HG03103 (cell line): ENCODE measurements around the gene IL21R.
A peak's percentile ranks its signal among the peaks of the same experiment; 100 is the strongest.
"Not testable (repeated sequence)": the region's sequence is repeated elsewhere in the genome, so short reads cannot be mapped to it uniquely, and the experiment has no call there.

Experiments used
- ATAC-seq: cut with Tn5 transposase; IDR thresholded peaks from one replicate; pipeline ENCODE4 v1.9.1; 2021; ENCODE audit warnings: low read depth; ENCODE audit not compliant: unreplicated experiment

The IL21R gene

GRCh38 chr16:27441276-27441675 is 39.3 kb downstream of the IL21R start:
- ATAC-seq = no peak

DNA sequence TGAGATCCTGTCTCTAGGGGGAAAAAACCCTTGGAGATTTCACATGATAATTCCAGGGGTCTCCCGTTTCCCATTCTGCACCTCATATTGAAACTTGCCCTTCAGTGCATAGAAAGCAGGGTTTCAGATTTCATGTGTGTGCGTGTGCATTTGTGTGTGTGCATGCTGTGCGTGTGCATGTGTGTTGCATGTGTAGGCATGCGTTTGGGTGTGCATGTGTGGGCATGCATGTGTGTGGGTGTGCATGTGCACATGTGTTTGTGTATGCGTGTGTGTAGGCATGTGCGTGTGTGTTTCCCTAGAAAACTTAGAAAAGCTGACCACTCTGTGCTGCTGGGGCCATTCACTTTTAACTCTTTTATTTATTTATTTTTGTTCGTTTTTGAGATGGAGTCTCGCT is 40.0 kb downstream of the IL21R start:
- no peak for ATAC-seq

GRCh38 chr16:27444015-27444414 is 42.0 kb downstream of the IL21R start:
- no peak for ATAC-seq

DNA sequence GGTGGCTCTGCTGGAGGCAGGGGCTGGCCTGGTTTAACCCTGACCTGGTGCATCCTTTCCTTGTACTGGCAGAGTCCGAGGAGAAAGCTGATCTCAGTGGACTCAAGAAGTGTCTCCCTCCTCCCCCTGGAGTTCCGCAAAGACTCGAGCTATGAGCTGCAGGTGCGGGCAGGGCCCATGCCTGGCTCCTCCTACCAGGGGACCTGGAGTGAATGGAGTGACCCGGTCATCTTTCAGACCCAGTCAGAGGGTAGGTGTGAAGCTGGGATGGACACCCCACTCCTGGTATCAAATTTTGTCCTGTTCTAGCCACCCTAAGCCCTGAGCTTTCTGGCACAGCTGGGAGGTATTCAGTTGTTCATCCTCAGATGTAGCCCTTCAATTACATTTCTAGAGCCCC is 42.5 kb downstream of the IL21R start:
- no peak for ATAC-seq

DNA sequence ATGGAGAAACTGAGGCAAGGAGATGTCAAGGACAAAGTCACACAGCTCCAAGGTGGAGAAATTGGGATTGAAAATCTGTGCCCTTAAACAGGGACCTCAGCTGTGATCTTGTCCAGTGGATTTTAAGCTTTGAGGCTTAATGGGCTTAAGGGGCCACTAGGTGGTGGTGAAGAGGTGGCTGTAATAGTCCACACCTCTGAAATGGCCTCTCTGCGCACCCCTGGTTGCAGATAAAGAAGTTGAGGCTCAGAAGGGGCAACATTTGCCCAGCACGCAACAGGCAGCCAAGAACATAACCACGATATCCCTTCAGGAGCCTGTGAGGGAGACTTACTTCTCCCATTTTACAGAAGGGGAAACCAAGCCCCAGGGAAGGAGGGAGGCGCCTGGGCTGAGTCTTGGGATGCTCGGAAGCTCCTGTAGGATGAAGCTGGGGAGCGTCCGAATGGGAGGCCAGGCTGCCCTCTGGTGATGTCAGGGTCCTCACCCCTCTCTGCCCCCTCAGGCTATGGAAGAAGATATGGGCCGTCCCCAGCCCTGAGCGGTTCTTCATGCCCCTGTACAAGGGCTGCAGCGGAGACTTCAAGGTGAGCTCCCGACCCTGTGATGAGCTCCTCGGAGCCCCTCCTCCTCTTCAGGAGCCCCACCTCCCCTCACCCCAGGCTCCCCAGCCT is 43.7 kb downstream of the IL21R start:
- ATAC-seq = no peak

DNA sequence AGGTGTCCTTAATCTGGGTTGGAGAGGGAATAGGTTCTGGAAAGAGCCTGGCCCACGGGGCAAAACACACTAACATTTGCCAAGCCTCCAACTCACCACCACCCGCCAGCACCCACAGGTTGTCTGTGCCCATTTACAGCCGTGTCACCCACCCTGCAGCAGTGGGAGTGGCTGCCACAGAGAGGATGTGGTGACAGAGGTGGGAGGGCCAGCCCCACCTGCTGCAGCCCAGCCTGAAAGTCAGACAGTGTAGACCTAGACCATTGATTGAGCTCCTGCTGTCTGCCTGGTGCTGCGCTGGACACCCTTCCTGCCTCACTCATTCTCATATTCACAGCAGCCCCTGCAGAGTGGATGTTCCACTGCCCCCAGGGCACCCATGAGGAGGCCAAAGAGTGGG is 44.7 kb downstream of the IL21R start:
- ATAC-seq = no peak

DNA sequence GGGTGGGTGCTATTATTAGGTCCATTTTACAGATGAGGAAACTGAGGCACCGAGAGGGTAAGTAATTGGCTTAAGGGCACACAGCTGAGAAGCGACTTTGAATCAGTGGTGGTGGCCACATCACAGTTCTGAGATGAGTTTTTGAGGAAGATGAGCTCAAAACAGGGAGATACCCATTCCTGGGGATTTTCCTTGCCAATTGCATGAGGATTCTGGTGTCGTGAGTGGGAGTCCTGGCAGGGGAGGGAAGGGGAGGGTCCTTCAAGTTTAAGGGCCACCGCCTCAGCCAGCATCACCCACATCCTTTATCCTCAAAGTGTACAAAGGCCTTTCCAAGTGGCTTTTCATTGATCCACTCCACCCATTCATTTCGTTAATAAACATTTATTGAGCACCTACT is 45.3 kb downstream of the IL21R start:
- ATAC-seq = no peak

DNA sequence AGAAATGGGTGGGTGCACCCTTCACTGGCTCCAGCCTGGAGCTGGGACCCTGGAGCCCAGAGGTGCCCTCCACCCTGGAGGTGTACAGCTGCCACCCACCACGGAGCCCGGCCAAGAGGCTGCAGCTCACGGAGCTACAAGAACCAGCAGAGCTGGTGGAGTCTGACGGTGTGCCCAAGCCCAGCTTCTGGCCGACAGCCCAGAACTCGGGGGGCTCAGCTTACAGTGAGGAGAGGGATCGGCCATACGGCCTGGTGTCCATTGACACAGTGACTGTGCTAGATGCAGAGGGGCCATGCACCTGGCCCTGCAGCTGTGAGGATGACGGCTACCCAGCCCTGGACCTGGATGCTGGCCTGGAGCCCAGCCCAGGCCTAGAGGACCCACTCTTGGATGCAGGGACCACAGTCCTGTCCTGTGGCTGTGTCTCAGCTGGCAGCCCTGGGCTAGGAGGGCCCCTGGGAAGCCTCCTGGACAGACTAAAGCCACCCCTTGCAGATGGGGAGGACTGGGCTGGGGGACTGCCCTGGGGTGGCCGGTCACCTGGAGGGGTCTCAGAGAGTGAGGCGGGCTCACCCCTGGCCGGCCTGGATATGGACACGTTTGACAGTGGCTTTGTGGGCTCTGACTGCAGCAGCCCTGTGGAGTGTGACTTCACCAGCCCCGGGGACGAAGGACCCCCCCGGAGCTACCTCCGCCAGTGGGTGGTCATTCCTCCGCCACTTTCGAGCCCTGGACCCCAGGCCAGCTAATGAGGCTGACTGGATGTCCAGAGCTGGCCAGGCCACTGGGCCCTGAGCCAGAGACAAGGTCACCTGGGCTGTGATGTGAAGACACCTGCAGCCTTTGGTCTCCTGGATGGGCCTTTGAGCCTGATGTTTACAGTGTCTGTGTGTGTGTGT is 46.8 kb downstream of the IL21R start:
- no peak for ATAC-seq

DNA sequence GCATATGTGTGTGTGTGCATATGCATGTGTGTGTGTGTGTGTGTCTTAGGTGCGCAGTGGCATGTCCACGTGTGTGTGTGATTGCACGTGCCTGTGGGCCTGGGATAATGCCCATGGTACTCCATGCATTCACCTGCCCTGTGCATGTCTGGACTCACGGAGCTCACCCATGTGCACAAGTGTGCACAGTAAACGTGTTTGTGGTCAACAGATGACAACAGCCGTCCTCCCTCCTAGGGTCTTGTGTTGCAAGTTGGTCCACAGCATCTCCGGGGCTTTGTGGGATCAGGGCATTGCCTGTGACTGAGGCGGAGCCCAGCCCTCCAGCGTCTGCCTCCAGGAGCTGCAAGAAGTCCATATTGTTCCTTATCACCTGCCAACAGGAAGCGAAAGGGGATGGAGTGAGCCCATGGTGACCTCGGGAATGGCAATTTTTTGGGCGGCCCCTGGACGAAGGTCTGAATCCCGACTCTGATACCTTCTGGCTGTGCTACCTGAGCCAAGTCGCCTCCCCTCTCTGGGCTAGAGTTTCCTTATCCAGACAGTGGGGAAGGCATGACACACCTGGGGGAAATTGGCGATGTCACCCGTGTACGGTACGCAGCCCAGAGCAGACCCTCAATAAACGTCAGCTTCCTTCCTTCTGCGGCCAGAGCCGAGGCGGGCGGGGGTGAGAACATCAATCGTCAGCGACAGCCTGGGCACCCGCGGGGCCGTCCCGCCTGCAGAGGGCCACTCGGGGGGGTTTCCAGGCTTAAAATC is 47.6 kb downstream of the IL21R start:
- ATAC-seq = peak; percentile 38

GRCh38 chr16:27450196-27450549 is 48.2 kb downstream of the IL21R start:
- peak; percentile 8 for ATAC-seq

DNA sequence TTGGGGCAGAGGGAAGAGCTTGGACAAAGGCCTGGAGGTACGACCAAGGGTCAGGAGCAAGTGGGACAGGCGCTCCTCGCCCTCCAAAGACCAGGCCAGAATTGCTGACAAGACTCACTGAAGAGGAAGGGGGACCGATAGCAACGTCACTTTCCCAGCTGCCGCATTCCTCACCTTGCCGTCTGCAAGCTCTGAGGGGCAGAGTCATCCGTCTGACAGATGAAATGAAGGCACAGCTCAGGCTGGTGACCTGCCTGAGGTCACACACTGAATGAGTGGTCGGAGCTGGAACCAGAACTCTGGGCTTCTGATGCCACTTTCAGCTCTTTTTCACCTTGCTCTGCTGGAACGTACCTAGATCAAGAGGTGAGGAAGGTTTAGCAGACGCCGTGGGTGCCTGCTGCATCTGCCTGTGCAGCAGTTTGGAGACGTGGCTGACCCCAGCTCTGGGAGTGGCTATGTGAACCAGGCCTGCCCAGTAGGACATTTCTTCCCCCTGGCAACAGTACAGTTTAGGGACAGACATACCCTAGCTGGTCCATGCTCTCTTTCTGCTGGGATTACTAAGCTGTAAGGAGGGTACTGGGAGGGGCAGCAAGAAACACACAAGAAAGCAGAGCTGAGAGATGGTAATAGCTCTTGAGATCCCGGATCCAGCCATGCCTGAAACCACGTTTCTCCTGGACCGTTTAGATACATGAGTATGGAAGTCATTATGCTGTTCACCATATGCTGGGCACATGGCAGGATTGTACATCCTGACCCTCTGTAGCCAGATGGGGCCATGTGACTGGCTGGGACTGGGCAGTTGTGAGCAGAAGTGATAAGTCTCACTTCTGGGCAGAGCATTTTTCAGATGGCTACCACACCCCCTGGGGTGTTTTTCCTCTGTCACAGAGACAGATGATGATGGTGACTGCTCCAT is 50.9 kb downstream of the IL21R start:
- no peak for ATAC-seq

DNA sequence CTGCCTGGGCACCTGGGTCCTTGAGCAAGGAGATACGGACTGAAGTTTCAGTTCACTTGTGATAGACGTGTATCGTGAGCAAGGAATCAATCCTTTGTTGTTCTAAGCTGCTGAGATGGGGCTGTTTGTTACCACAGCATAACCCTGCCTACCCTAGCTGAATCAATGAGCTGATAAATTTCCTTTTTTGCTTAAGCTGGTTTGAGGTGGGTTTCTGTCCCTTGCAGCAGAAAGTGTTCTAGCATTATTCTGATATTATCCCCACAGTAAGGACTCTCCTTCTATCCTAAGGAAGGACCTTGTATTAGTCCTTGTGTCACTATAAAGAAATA is 51.5 kb downstream of the IL21R start:
- ATAC-seq = no peak

DNA sequence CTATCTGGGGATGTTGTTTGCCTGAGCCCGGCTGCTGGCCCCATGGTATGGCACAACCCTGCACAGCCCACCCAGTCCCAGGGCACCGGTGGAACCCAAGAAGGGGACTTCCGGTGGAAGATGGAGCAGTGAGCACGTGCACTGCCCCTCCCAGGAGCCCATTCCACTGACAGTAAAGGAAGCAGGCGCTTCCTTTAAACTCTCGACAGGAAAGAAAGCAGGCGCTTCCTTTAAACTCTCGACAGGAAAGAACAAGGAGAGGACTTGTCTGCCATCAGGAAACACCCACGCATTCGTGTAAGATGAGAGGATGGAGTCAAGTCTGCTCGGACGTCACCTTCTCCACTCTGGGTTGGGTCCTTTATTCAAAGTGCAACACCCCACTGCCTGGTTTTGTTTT is 53.7 kb downstream of the IL21R start:
- ATAC-seq = no peak

- not testable (repeated sequence) for ATAC-seq
These were observed 55.6 kb downstream of the IL21R start for GRCh38 chr16:27457605-27457900.

DNA sequence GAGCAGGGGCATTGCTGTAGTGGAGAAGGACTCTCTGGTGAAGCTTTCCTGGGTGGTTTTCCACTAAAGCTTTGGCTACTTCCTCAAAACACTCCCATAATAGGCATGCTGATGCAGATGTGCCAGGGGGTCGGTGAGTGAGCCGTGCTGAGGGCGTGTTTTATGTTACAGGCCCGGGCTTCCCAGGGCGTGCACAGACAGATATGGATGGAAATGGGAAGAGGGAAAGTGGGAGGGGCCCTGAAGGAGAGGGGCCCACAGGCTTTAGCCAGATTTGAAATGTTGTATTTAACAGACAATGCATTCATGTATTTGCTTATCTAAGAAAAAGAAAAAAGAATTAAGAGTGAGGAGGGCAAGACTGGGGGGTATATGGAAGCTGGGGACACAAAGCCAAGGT is 56.3 kb downstream of the IL21R start:
- ATAC-seq = no peak

DNA sequence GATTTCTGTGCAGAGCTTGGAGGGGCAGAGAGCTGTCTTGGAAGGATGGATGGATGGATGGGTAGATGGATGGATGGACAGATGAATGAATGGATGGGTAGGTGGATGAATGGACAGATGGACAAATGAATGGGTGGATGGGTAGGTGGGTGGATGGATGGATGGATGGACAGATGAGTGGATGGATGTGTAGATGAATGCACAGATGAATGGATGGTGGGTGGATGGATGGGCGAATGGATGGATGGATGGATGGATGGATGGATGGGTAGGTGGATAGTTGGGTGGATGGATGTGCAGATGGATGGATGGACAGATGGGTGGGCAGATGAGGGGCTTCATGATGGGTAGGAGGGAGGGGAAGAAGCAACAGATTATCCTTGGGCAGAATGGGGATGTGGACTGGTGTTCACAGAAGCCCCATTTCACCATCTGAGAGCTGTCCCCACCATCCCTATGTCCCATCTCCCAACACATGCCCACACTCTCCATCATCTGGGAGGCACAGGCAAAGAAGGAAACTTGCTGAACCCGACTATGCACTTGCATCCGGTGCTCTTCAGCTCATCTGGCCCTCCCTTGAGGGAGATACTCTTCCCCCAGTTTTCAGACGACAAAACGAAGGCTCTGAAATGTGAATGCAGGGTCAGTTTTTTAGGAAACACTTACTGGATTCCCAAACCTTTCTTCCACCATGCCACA is 57.2 kb downstream of the IL21R start:
- ATAC-seq = no peak

- ATAC-seq = no peak
These were observed 58.2 kb downstream of the IL21R start for GRCh38 chr16:27460213-27460612.

- ATAC-seq = no peak
These were observed 58.9 kb downstream of the IL21R start for GRCh38 chr16:27460663-27461482.

DNA sequence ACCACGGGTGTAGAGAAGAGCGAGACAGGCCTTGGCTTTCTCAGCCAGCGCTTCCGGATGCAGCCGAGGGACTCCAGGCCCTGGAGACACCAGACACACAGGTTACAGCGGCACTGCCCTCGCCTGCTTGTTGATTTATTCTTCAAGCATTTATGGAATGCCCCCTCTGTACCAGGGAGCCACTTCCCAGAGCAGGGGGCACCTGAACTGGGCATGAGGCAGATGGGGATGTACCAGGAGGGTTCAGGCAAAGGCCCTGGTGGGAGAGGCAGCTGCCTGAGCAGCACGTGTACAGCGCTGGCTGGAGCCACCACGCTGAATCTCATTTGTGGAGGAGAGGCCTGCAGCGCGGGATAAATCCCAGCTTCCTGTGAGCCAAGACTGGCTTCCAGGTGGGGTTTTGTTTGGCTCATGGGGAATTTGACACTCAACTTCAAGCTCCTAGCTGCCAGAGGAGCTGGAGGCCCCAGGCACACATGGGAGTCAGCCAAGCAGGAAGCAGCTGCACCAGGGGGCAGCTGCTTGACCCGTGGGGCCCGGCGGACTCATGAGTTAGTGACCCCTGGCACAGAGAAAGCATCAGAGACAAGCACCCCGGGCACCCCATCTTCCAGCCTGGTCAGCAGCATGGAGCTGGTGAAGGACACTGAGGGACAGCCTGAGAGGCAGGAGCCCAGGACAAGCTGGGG is 59.7 kb downstream of the IL21R start:
- no peak for ATAC-seq
